IMR-90 (cell line): Measurements from ENCODE around the gene LINS1. TPM values are rescaled to one million over a fixed set of nuclear protein-coding genes. Genes with fewer than 3 reads are reported as not detected.

Experiments used
- ATAC-seq: fragments of 200-7000 bp; cut with Tn5 transposase; 2 replicates; pipeline ENCODE4 v1.9.1; 2020; ENCODE audit warnings: low read depth, mild to moderate bottlenecking, moderate library complexity
- BruUV-seq: library from RNA; stranded (reverse); fragments of 400-500 nt; replicated peaks from 2 replicates; lab custom pipeline; 2021; lab: Mats Ljungman, UMichigan
- CTCF ChIA-PET: fragments of 300-600 bp; formaldehyde crosslinking; extraction: SDS; loops from one replicate; lab custom pipeline; 2021; ENCODE audit warnings: antibody characterized with exemption; lab: Yijun Ruan, JAX
- POLR2A ChIA-PET: fragments of 300-600 bp; sonication (Branson Sonifier 250); formaldehyde crosslinking; loops from one replicate; lab custom pipeline; 2022; ENCODE audit warnings: antibody characterized with exemption; ENCODE audit not compliant: unreplicated experiment; lab: Charles Lee
- DNase-seq: peaks from one replicate; pipeline ENCODE4 v3.0.0; 2013
- H2AFZ ChIP-seq: replicated peaks from 2 replicates; pipeline ENCODE3; 2013; ENCODE audit warnings: low read length, mild to moderate bottlenecking; ENCODE audit not compliant: poor library complexity
- H2AK5ac ChIP-seq: 2 replicates; pipeline ENCODE4 v1.6.1; 2013; ENCODE audit warnings: low read depth, low read length, inconsistent platforms
- H2AK9ac ChIP-seq: replicated peaks from 2 replicates; pipeline ENCODE3; 2013; ENCODE audit warnings: mild to moderate bottlenecking, low read depth, low read length, moderate library complexity; ENCODE audit not compliant: poor library complexity
- H2BK120ac ChIP-seq: 2 replicates; pipeline ENCODE4 v1.6.1; 2013; ENCODE audit warnings: low read depth, low read length, inconsistent platforms
- H2BK15ac ChIP-seq: 3 replicates; pipeline ENCODE4 v1.6.1; 2013; ENCODE audit warnings: low read depth, low read length, inconsistent platforms
- H2BK20ac ChIP-seq: 2 replicates; pipeline ENCODE4 v1.6.1; 2013; ENCODE audit warnings: low read depth, mild to moderate bottlenecking, inconsistent platforms, low read length, moderate library complexity
- H2BK5ac ChIP-seq: 2 replicates; pipeline ENCODE4 v1.6.1; 2013; ENCODE audit warnings: mild to moderate bottlenecking, low read depth, low read length, inconsistent platforms; ENCODE audit not compliant: poor library complexity, severe bottlenecking
- H3K14ac ChIP-seq: replicated peaks from 2 replicates; pipeline ENCODE4 v1.6.1; 2013; ENCODE audit warnings: low read depth, low read length, inconsistent platforms
- H3K18ac ChIP-seq: 2 replicates; pipeline ENCODE4 v1.6.1; 2013; ENCODE audit warnings: low read depth, low read length, control low read depth
- H3K23ac ChIP-seq: 2 replicates; pipeline ENCODE4 v1.6.1; 2013; ENCODE audit warnings: low read depth, low read length, inconsistent platforms
- H3K27ac ChIP-seq: 2 replicates; pipeline ENCODE4 v1.5.1; 2013; ENCODE audit warnings: mild to moderate bottlenecking, control low read depth, low read length; ENCODE audit not compliant: insufficient read depth
- H3K27me3 ChIP-seq: 2 replicates; pipeline ENCODE4 v1.6.1; 2013; ENCODE audit warnings: low read length; ENCODE audit not compliant: control insufficient read depth, insufficient read depth
- H3K36me3 ChIP-seq: 2 replicates; pipeline ENCODE4 v1.6.1; 2013; ENCODE audit warnings: low read length, mixed read lengths; ENCODE audit not compliant: control insufficient read depth, insufficient read depth
- H3K4ac ChIP-seq: 2 replicates; pipeline ENCODE4 v1.6.1; 2013; ENCODE audit warnings: low read depth, low read length, inconsistent platforms
- H3K4me1 ChIP-seq: 2 replicates; pipeline ENCODE4 v1.6.1; 2013; ENCODE audit warnings: low read length, mixed read lengths; ENCODE audit not compliant: control insufficient read depth, insufficient read depth
- H3K4me2 ChIP-seq: 2 replicates; pipeline ENCODE4 v1.6.1; 2013; ENCODE audit warnings: low read depth, mild to moderate bottlenecking, control low read depth, low read length, moderate library complexity
- H3K4me3 ChIP-seq: 2 replicates; pipeline ENCODE4 v1.5.1; 2013; ENCODE audit warnings: low read depth, mild to moderate bottlenecking, control low read depth, low read length, moderate library complexity; ENCODE audit not compliant: insufficient read depth
- H3K56ac ChIP-seq: 2 replicates; pipeline ENCODE4 v1.6.1; 2013; ENCODE audit warnings: low read length, inconsistent platforms; ENCODE audit not compliant: insufficient read depth; ENCODE audit errors: extremely low read depth
- H3K79me1 ChIP-seq, 2 experiments: 2 replicates each; pipeline ENCODE4 v1.6.1; 2013; ENCODE audit warnings: low read length in 2 of 2, inconsistent platforms in 1 of 2, low read depth in 1 of 2
- H3K9ac ChIP-seq: 2 replicates; pipeline ENCODE4 v1.6.1; 2013; ENCODE audit warnings: low read depth, low read length, control low read depth
- H3K9me1 ChIP-seq: 2 replicates; pipeline ENCODE4 v1.6.1; 2013; ENCODE audit warnings: low read length, inconsistent platforms; ENCODE audit not compliant: insufficient read depth
- H3K9me3 ChIP-seq: 2 replicates; pipeline ENCODE4 v1.6.1; 2013; ENCODE audit warnings: low read length; ENCODE audit not compliant: control insufficient read depth, insufficient read depth
- H4K20me1 ChIP-seq: 2 replicates; pipeline ENCODE4 v1.6.1; 2013; ENCODE audit warnings: low read length, inconsistent platforms; ENCODE audit not compliant: insufficient read depth
- H4K5ac ChIP-seq: 2 replicates; pipeline ENCODE4 v1.6.1; 2013; ENCODE audit warnings: mild to moderate bottlenecking, low read depth, low read length, control low read depth
- H4K8ac ChIP-seq, 2 experiments: 2 replicates each; pipeline ENCODE4 v1.6.1; 2013; ENCODE audit warnings: low read depth in 2 of 2, low read length in 2 of 2, control low read depth in 1 of 2, inconsistent platforms in 1 of 2
- H4K91ac ChIP-seq: 2 replicates; pipeline ENCODE4 v1.6.1; 2013; ENCODE audit warnings: low read depth, low read length, inconsistent platforms; ENCODE audit not compliant: insufficient read depth
- ELK1 ChIP-seq: fragments of 150-350 bp; IDR thresholded peaks from 2 replicates; pipeline ENCODE4 v1.6.1; 2016; ENCODE audit warnings: low read depth, mild to moderate bottlenecking, low read length, moderate library complexity, borderline replicate concordance
- MAZ ChIP-seq: IDR thresholded peaks from 2 replicates; pipeline ENCODE4 v1.6.1; 2012; ENCODE audit warnings: low read depth, mild to moderate bottlenecking, low read length, improper control_type of control experiment, moderate library complexity, borderline replicate concordance
- NFE2L2 ChIP-seq: fragments of 150-350 bp; IDR thresholded peaks from 2 replicates; pipeline ENCODE4 v1.6.1; 2016; ENCODE audit warnings: low read depth, mild to moderate bottlenecking, low read length
- WGBS, 2 experiments: methylation state at CpG; one replicate each; pipeline versions ENCODE4 v1.1.5 to v1.1.7; 2013; ENCODE audit warnings: missing lambda C conversion rate in 2 of 2; ENCODE audit not compliant: insufficient read length in 1 of 2; ENCODE audit errors: extremely low coverage in 2 of 2; 5-methylcytosine and 5-hydroxymethylcytosine counted together
- dilution Hi-C: fragments of 300-500 bp; cut with HindIII; formaldehyde crosslinking; loops from one replicate; pipeline ENCODE4 v1.14.3; 2018; ENCODE audit warnings: low sequenced_read_pairs; ENCODE audit not compliant: unreplicated experiment
- in situ Hi-C: fragments of 300-500 bp; cut with MboI; formaldehyde crosslinking; loops from 3 replicates; pipeline ENCODE4 v1.14.3; 2019; ENCODE audit warnings: low sequenced_read_pairs, inconsistent platforms, mixed read lengths
- intact Hi-C: fragments of 100-400 bp; cut with micrococcal nuclease; formaldehyde crosslinking; loops from 2 replicates; pipeline ENCODE4 v1.10.0; 2022
- polyA plus RNA-seq, 3 experiments: library from polyadenylated mRNA; depleted of rRNA; stranded (reverse); fragments of >200 nt; gene quantifications; 2 replicates each; pipeline ENCODE4 v1.2.3, GENCODE V29; 2012; ENCODE audit warnings: low replicate concordance in 1 of 3
- total RNA-seq: library from RNA; depleted of rRNA; stranded (reverse); fragments of >200 nt; gene quantifications from 2 replicates; pipeline ENCODE4 v1.2.3, GENCODE V29; 2012

The LINS1 gene
- total and polyA plus RNA-seq, 2 of the 4 experiments (the other 2 are of a cell fraction), result 6.9 to 10.6 TPM

DNA sequence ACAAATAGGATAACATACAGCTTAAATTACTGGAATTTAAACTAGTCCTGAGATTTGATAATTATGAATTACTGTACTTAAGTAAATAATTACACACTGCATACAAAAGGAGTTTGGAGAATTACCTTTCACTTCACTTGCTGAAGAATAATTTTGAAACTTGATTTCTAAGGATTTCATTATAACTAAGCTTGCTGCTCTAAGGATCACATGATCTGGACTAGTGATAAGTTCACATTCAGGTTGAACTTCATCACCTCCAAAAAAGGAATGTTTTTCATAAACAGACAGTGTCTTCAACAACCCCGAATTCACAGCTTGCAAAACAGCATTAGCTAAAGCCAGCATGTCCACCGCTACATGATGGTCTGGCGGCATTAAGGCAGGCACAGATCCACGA lies 28.5 kb downstream of the LINS1 start:
- no CpG with 5 or more reads among the region's 4 CpGs for WGBS, 2 experiments

More for the DNA sequence above, 28.5 kb downstream of the LINS1 start:
- TF ChIP-seq MAZ, result no peak
- TF ChIP-seq ELK1, result no peak
- TF ChIP-seq NFE2L2, result no peak
- no peak overlapping the region for H4K91ac ChIP-seq
- H3K9me3 ChIP-seq, result no peaks in the 10 kb centered on the region
- H2BK120ac ChIP-seq, result no peak overlapping the region
- H3K4ac ChIP-seq, result no peak overlapping the region
- BruUV-seq, result no TSS peak
- no peak overlapping the region for H2AK5ac ChIP-seq
- no peak overlapping the region for H4K5ac ChIP-seq
- no peak overlapping the region for H3K56ac ChIP-seq
- H3K27ac ChIP-seq, result no peak overlapping the region
- H3K36me3 ChIP-seq, result peaks cover 8% of the 10 kb centered on the region
- ChIA-PET POLR2A (interaction anchor here (0.6 kb wide), 1 partner anchor 21 kb away, joined by 4 read pairs; no protein-coding TSS in a partner anchor), CTCF (interaction anchor here (0.6 to 1.1 kb wide), 3 partner anchors 9 to 316 kb away, joined by 3 to 5 read pairs (median 3); no protein-coding TSS in a partner anchor)
- no peak overlapping the region for H3K18ac ChIP-seq
- in situ Hi-C loops (no loop called here), intact Hi-C loops (loop anchor here (2.0 kb wide), 1 partner anchor 645 kb away; no protein-coding TSS in a partner anchor), dilution Hi-C loops (no loop called here)
- no peaks in the 10 kb centered on the region for H3K9me1 ChIP-seq
- ATAC-seq (no peak), DNase-seq (no peak)
- 0 out of 2 replicates have a peak, but pooled peaks cover 2% of the 10 kb centered on the region for H3K4me1 ChIP-seq
- no peaks in the 10 kb centered on the region; a peak in 1 of 4 replicates for H3K79me1 ChIP-seq
- no peak overlapping the region for H2AFZ ChIP-seq
- H2BK15ac ChIP-seq, result no peak overlapping the region
- no peak overlapping the region for H2AK9ac ChIP-seq
- H2BK20ac ChIP-seq, result no peak overlapping the region
- no peak overlapping the region for H3K4me2 ChIP-seq
- H4K20me1 ChIP-seq, result no peaks in the 10 kb centered on the region
- no peak overlapping the region for H3K14ac ChIP-seq
- no peak overlapping the region for H4K8ac ChIP-seq
- no peak overlapping the region for H3K9ac ChIP-seq
- no peaks in the 10 kb centered on the region for H3K27me3 ChIP-seq
- no peak overlapping the region for H3K23ac ChIP-seq
- no peak overlapping the region for H3K4me3 ChIP-seq
- H2BK5ac ChIP-seq, result no peak overlapping the region
